Astrocyte (in vitro differentiated cells and primary cell): ENCODE data around the gene GIT2. TPM values are rescaled to one million over a fixed set of nuclear protein-coding genes. Genes with fewer than 3 reads are reported as not detected.
A peak's percentile ranks its signal among the peaks of the same experiment; 100 is the strongest.

Experiments
- DNase-seq: peaks from one replicate; pipeline ENCODE4 v3.0.0-alpha.2; 2010; ENCODE audit warnings: low read depth
- FAIRE-seq: peaks from 2 replicates; lab custom pipeline; 2011; peaks lifted over from hg19 to GRCh38; lab: Jason Lieb, UNC
- H2AFZ ChIP-seq: 2 replicates; pipeline ENCODE4 v1.6.0; 2012; ENCODE audit warnings: low read depth, low read length, inconsistent platforms
- H3K27ac ChIP-seq: 2 replicates; pipeline ENCODE4 v1.5.1; 2011; ENCODE audit warnings: low read depth, low read length, inconsistent platforms
- H3K27me3 ChIP-seq: 2 replicates; pipeline ENCODE4 v1.6.0; 2011; ENCODE audit warnings: low read length, inconsistent platforms; ENCODE audit not compliant: insufficient read depth
- H3K36me3 ChIP-seq: 2 replicates; pipeline ENCODE4 v1.5.1; 2011; ENCODE audit warnings: low read length, inconsistent platforms; ENCODE audit not compliant: insufficient read depth
- H3K4me1 ChIP-seq: 2 replicates; pipeline ENCODE4 v1.5.1; 2011; ENCODE audit warnings: low read length, inconsistent platforms; ENCODE audit not compliant: insufficient read depth
- H3K4me2 ChIP-seq: 2 replicates; pipeline ENCODE4 v1.6.0; 2012; ENCODE audit warnings: low read length, inconsistent platforms
- H3K4me3 ChIP-seq: 2 replicates; pipeline ENCODE4 v1.5.1; 2011; ENCODE audit warnings: low read depth, mild to moderate bottlenecking, low read length, inconsistent platforms; ENCODE audit not compliant: insufficient read depth
- H3K79me2 ChIP-seq: 2 replicates; pipeline ENCODE4 v1.6.0; 2012; ENCODE audit warnings: mild to moderate bottlenecking, low read length, inconsistent platforms; ENCODE audit not compliant: insufficient read depth
- H3K9ac ChIP-seq: 2 replicates; pipeline ENCODE4 v1.6.0; 2012; ENCODE audit warnings: mild to moderate bottlenecking, low read length, inconsistent platforms
- H3K9me3 ChIP-seq: 2 replicates; pipeline ENCODE4 v1.5.1; 2012; ENCODE audit warnings: low read depth, mild to moderate bottlenecking, low read length, inconsistent platforms; ENCODE audit not compliant: insufficient read depth
- H4K20me1 ChIP-seq: 2 replicates; pipeline ENCODE4 v1.6.0; 2012; ENCODE audit warnings: low read length, inconsistent platforms; ENCODE audit not compliant: insufficient read depth
- H3K27ac Mint-ChIP-seq: one replicate; pipeline ENCODE4 v1.8.0; 2021; ENCODE audit warnings: mild to moderate bottlenecking, mixed read lengths; ENCODE audit not compliant: unreplicated experiment
- H3K27me3 Mint-ChIP-seq: one replicate; pipeline ENCODE4 v1.8.0; 2021; ENCODE audit warnings: low read depth, mixed read lengths; ENCODE audit not compliant: unreplicated experiment
- H3K36me3 Mint-ChIP-seq: one replicate; pipeline ENCODE4 v1.8.0; 2021; ENCODE audit warnings: low read depth, mixed read lengths; ENCODE audit not compliant: unreplicated experiment
- H3K4me1 Mint-ChIP-seq: one replicate; pipeline ENCODE4 v1.8.0; 2021; ENCODE audit warnings: low read depth, mixed read lengths; ENCODE audit not compliant: unreplicated experiment
- H3K4me3 Mint-ChIP-seq: one replicate; pipeline ENCODE4 v1.8.0; 2021; ENCODE audit warnings: mild to moderate bottlenecking, moderate library complexity, mixed read lengths; ENCODE audit not compliant: unreplicated experiment
- H3K9me3 Mint-ChIP-seq: one replicate; pipeline ENCODE4 v1.8.0; 2021; ENCODE audit warnings: mild to moderate bottlenecking, mixed read lengths; ENCODE audit not compliant: unreplicated experiment
- EZH2 ChIP-seq: IDR thresholded peaks from 2 replicates; pipeline ENCODE4 v1.6.1; 2012; ENCODE audit warnings: mild to moderate bottlenecking, low read length, inconsistent platforms; ENCODE audit not compliant: insufficient read depth
- total RNA-seq: library from RNA; stranded (reverse); gene quantifications from 2 replicates; pipeline ENCODE4 v1.2.1, GENCODE V29; 2021
- TF ChIP-seq, protein P1 (sequence below): IDR thresholded peaks from 2 replicates; pipeline ENCODE4 v1.5.1; 2011; ENCODE audit warnings: low read depth, mild to moderate bottlenecking, inconsistent platforms, low read length, moderate library complexity; ENCODE audit not compliant: insufficient read depth

The GIT2 gene
- total RNA-seq, 1 donor from 2014 or later, result 33.4 TPM

- Histone ChIP-seq H3K27me3 (no peaks in the 10 kb centered on the region), H3K36me3 (peaks cover 5% of the 10 kb centered on the region), H3K27ac (peak overlapping the region; percentile 13), H3K79me2 (peaks cover 77% of the 10 kb centered on the region), H3K9me3 (no peaks in the 10 kb centered on the region), H4K20me1 (peaks cover 39% of the 10 kb centered on the region), H2AFZ (peak overlapping the region; percentile 74), H3K9ac (peak overlapping the region; percentile 88), H3K4me2 (peak overlapping the region; percentile 93), H3K4me3 (peak overlapping the region; percentile 76), H3K4me1 (peaks cover 27% of the 10 kb centered on the region)
- Mint-ChIP-seq H3K4me3 (peak overlapping the region; percentile 96), H3K27ac (peak overlapping the region; percentile 82), H3K36me3 (no peaks in the 10 kb centered on the region), H3K9me3 (no peaks in the 10 kb centered on the region), H3K27me3 (no peaks in the 10 kb centered on the region), H3K4me1 (peaks cover 19% of the 10 kb centered on the region)
- DNase-seq (no peak), FAIRE-seq (no peak)
- TF ChIP-seq, protein P1, sequence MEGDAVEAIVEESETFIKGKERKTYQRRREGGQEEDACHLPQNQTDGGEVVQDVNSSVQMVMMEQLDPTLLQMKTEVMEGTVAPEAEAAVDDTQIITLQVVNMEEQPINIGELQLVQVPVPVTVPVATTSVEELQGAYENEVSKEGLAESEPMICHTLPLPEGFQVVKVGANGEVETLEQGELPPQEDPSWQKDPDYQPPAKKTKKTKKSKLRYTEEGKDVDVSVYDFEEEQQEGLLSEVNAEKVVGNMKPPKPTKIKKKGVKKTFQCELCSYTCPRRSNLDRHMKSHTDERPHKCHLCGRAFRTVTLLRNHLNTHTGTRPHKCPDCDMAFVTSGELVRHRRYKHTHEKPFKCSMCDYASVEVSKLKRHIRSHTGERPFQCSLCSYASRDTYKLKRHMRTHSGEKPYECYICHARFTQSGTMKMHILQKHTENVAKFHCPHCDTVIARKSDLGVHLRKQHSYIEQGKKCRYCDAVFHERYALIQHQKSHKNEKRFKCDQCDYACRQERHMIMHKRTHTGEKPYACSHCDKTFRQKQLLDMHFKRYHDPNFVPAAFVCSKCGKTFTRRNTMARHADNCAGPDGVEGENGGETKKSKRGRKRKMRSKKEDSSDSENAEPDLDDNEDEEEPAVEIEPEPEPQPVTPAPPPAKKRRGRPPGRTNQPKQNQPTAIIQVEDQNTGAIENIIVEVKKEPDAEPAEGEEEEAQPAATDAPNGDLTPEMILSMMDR, result no peak
These were observed 845 bp downstream of the GIT2 start for GRCh38 chr12:109995361-109995685.

- Histone ChIP-seq H4K20me1 (peaks cover 36% of the 10 kb centered on the region), H3K27me3 (no peaks in the 10 kb centered on the region), H3K9ac (peak overlapping the region; percentile 88), H3K36me3 (peaks cover 5% of the 10 kb centered on the region), H3K9me3 (no peaks in the 10 kb centered on the region), H3K4me3 (peak overlapping the region; percentile 76), H3K27ac (no peak overlapping the region), H3K79me2 (peaks cover 72% of the 10 kb centered on the region), H3K4me2 (peak overlapping the region; percentile 93), H2AFZ (no peak overlapping the region), H3K4me1 (peaks cover 27% of the 10 kb centered on the region)
- Mint-ChIP-seq H3K4me3 (peak overlapping the region; percentile 96), H3K27me3 (no peaks in the 10 kb centered on the region), H3K9me3 (no peaks in the 10 kb centered on the region), H3K36me3 (peaks cover 2% of the 10 kb centered on the region), H3K27ac (no peak overlapping the region), H3K4me1 (peaks cover 18% of the 10 kb centered on the region)
- no peak for DNase-seq
- no peak for FAIRE-seq
- TF ChIP-seq, protein P1, result no peak
- TF ChIP-seq EZH2, result no peak
These were observed 1.6 kb downstream of the GIT2 start for GRCh38 chr12:109994401-109995175.

GRCh38 chr12:109993091-109993490, 3.1 kb downstream of the GIT2 start:
- H3K9me3 ChIP-seq, result no peaks in the 10 kb centered on the region
- Mint-ChIP-seq H3K4me1 (peaks cover 18% of the 10 kb centered on the region), H3K27me3 (no peaks in the 10 kb centered on the region), H3K36me3 (peaks cover 3% of the 10 kb centered on the region), H3K9me3 (no peaks in the 10 kb centered on the region), H3K4me3 (no peak overlapping the region), H3K27ac (no peak overlapping the region)
- H3K4me2 ChIP-seq, result no peak overlapping the region
- FAIRE-seq, result no peak
- peaks cover 19% of the 10 kb centered on the region for H3K4me1 ChIP-seq
- H4K20me1 ChIP-seq, result peaks cover 36% of the 10 kb centered on the region
- TF ChIP-seq, protein P1, result no peak
- no peak for TF ChIP-seq EZH2
- H3K79me2 ChIP-seq, result peaks cover 63% of the 10 kb centered on the region
- no peak overlapping the region for H3K4me3 ChIP-seq
- no peaks in the 10 kb centered on the region for H3K27me3 ChIP-seq
- DNase-seq, result no peak
- H2AFZ ChIP-seq, result no peak overlapping the region
- no peak overlapping the region for H3K27ac ChIP-seq
- no peak overlapping the region for H3K9ac ChIP-seq
- H3K36me3 ChIP-seq, result peaks cover 11% of the 10 kb centered on the region
